Thyroid gland (tissue), 4 donors: ENCODE results near the gene AFM. TPM values are rescaled to one million over a fixed set of nuclear protein-coding genes. Genes with fewer than 3 reads are reported as not detected.

Experiments
- DNase-seq, 2 donors: peaks; one replicate each; pipeline ENCODE4 v3.0.0-alpha.2; 2019
- H3K27ac ChIP-seq, 3 donors: fragments of 200-600 bp; sonication (generic); 1 replicate in 2 of 3; 2 replicates in 1 of 3; pipeline ENCODE4 v1.5.1; 2016 to 2019; ENCODE audit warnings: mild to moderate bottlenecking in 1 of 3, moderate library complexity in 1 of 3
- H3K27me3 ChIP-seq: fragments of 200-600 bp; sonication (generic); one replicate; pipeline ENCODE4 v1.5.1; 2019
- H3K36me3 ChIP-seq, 2 donors: fragments of 200-600 bp; sonication (generic); one replicate each; pipeline ENCODE4 v1.5.1; 2016 to 2019
- H3K4me1 ChIP-seq, 2 donors: fragments of 200-600 bp; sonication (generic); one replicate each; pipeline ENCODE4 v1.5.1; 2017 to 2019
- H3K4me3 ChIP-seq, 3 donors: fragments of 200-600 bp; sonication (generic); replicated peaks in 1 of 3; 1 replicate in 2 of 3; 2 replicates in 1 of 3; pipeline ENCODE4 v1.5.1; 2016; ENCODE audit warnings: mild to moderate bottlenecking in 1 of 3
- H3K9me3 ChIP-seq: fragments of 200-600 bp; sonication (generic); one replicate; pipeline ENCODE4 v1.5.1; 2017
- POLR2A ChIP-seq, 2 donors: fragments of 450-650 bp; IDR thresholded peaks; one replicate each; pipeline ENCODE4 v1.6.1; 2017; ENCODE audit warnings: antibody characterized with exemption in 2 of 2, mild to moderate bottlenecking in 2 of 2, moderate library complexity in 1 of 2
- WGBS, 2 donors: methylation state at CpG; one replicate each; pipeline ENCODE4 v1.1.5; 2017; 5-methylcytosine and 5-hydroxymethylcytosine counted together
- intact Hi-C: fragments of 100-400 bp; cut with DNase I; formaldehyde crosslinking; loops from one replicate; pipeline ENCODE4 v1.15.1; 2023
- total RNA-seq, 4 donors: library from RNA; depleted of rRNA; stranded (reverse); fragments of >200 nt; gene quantifications; one replicate each; pipeline ENCODE4 v1.2.3, GENCODE V29; 2016
- TF ChIP-seq, protein P1 (sequence below), 6 experiments: fragments of 200-600 bp in 3 of 6; fragments of 450-650 bp in 3 of 6; sonication (generic) in 3 of 6; IDR thresholded peaks; one replicate each; pipeline ENCODE4 v1.5.1; 2016 to 2019; ENCODE audit warnings: antibody characterized with exemption in 6 of 6, mild to moderate bottlenecking in 2 of 6, inconsistent platforms in 1 of 6, moderate library complexity in 1 of 6

AFM gene
- total RNA-seq, 4 donors from 2014 or later, result not detected

DNA sequence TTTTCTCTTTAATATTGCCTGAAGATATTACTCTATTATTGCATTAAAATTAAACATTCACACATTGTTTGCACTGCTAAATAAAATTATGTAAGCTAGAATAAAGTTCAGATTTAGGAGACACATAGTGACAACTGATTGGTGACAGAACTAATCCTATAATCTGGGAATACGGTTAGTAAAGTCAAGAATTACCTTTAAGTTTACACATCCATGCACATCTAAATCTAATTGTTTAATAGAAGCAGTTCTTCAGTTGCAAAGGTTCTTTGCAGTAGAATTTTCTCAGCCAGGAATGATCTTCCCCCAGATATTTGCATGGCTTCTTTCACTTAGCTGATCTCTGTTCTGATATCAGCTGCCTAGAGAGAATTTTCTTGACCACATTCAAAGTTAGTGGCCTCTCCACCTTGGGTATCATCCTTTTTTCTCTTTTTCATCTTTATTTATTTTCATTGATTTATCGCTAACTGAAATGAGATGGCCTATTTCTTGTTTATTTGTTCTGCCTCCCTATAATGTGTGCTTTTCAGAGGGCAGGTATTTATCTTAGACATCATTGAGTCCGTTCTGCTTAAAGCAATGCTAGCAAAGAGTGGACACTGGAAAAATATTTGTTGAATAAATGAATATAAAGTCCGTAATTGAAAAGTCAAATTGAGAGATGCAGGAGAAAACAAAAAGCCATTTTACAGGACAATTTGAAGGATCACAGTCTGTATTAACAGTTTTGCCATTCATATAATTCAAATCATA lies 32.9 kb upstream of the AFM start:
- Histone ChIP-seq H3K27ac (no peak overlapping the region), H3K4me1 (no peaks in the 10 kb centered on the region), H3K9me3 (no peaks in the 10 kb centered on the region), H3K4me3 (no peak overlapping the region), H3K36me3 (no peaks in the 10 kb centered on the region), H3K27me3 (no peaks in the 10 kb centered on the region)
- TF ChIP-seq, protein P1, sequence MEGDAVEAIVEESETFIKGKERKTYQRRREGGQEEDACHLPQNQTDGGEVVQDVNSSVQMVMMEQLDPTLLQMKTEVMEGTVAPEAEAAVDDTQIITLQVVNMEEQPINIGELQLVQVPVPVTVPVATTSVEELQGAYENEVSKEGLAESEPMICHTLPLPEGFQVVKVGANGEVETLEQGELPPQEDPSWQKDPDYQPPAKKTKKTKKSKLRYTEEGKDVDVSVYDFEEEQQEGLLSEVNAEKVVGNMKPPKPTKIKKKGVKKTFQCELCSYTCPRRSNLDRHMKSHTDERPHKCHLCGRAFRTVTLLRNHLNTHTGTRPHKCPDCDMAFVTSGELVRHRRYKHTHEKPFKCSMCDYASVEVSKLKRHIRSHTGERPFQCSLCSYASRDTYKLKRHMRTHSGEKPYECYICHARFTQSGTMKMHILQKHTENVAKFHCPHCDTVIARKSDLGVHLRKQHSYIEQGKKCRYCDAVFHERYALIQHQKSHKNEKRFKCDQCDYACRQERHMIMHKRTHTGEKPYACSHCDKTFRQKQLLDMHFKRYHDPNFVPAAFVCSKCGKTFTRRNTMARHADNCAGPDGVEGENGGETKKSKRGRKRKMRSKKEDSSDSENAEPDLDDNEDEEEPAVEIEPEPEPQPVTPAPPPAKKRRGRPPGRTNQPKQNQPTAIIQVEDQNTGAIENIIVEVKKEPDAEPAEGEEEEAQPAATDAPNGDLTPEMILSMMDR (IDR thresholded peaks at IDR 0.05), result no peak
- TF ChIP-seq POLR2A (IDR thresholded peaks at IDR 0.05), result no peak
- DNase-seq, result no peak
- intact Hi-C loops, result no loop called here
- WGBS, 2 donors, result 91 to 92% methylated on average over 4 of the region's 4 CpGs

DNA sequence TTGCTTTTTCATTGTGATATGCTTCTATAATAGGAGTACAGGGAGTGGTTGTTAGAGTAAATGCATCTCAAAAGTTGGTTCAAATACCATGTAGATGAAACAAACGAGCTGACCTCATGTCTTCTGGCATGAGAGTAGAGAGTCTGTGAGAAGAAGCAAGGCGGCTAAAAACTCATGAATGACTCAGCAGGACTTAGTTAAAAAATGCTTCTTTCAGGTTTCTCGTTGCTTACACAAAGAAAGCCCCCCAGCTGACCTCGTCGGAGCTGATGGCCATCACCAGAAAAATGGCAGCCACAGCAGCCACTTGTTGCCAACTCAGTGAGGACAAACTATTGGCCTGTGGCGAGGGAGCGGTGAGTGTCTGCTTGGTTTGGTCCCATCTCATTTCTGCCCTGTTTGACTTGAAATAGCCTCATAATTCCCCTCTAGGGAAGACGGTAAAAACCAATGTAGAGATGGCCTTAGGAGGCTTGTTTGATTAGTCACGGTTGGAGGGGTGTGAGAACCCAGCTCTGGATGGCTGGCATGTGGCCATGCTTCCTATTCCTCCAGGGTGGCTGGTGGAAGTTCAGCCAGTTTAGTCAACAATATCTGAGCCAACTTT lies 31.0 kb upstream of the AFM start:
- DNase-seq, result peak; percentile 5 to 15
- H3K36me3 ChIP-seq, result no peaks in the 10 kb centered on the region
- no peaks in the 10 kb centered on the region for H3K9me3 ChIP-seq
- H3K27me3 ChIP-seq, result no peaks in the 10 kb centered on the region
- no peaks in the 10 kb centered on the region for H3K4me1 ChIP-seq
- TF ChIP-seq POLR2A (IDR thresholded peaks at IDR 0.05), result no peak
- TF ChIP-seq, protein P1 (IDR thresholded peaks at IDR 0.05), result no peak
- 48% methylated on average over 9 of the region's 9 CpGs for WGBS, 2 donors
- H3K27ac ChIP-seq, result no peak overlapping the region
- H3K4me3 ChIP-seq, result no peak overlapping the region
- intact Hi-C loops, result no loop called here

DNA sequence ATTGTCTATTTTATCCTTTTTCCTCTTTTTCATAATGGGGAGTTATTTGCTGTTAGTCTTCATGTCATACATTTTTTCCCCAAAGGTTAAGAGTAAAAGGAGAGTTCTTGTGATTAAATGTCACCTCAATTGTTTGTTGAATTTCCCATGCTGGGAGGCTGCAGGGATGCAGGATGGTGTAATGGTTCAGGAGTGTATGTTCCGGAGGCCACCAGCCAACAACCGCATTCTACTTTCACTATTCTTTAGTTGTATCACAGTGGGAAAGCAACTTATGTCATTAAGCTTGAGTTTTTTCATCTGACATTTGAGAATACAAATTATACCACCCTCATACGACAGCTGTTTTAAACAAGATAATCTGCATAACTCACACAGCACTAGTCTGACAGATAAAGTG lies 30.1 kb upstream of the AFM start:
- Histone ChIP-seq H3K4me1 (no peaks in the 10 kb centered on the region), H3K36me3 (no peaks in the 10 kb centered on the region), H3K9me3 (no peaks in the 10 kb centered on the region), H3K4me3 (no peak overlapping the region), H3K27ac (no peak overlapping the region), H3K27me3 (no peaks in the 10 kb centered on the region)
- intact Hi-C loops, result no loop called here
- TF ChIP-seq, protein P1 (IDR thresholded peaks at IDR 0.05), result no peak
- no peak for TF ChIP-seq POLR2A (IDR thresholded peaks at IDR 0.05)
- 71 to 79% methylated on average over 3 of the region's 3 CpGs for WGBS, 2 donors
- no peak for DNase-seq

DNA sequence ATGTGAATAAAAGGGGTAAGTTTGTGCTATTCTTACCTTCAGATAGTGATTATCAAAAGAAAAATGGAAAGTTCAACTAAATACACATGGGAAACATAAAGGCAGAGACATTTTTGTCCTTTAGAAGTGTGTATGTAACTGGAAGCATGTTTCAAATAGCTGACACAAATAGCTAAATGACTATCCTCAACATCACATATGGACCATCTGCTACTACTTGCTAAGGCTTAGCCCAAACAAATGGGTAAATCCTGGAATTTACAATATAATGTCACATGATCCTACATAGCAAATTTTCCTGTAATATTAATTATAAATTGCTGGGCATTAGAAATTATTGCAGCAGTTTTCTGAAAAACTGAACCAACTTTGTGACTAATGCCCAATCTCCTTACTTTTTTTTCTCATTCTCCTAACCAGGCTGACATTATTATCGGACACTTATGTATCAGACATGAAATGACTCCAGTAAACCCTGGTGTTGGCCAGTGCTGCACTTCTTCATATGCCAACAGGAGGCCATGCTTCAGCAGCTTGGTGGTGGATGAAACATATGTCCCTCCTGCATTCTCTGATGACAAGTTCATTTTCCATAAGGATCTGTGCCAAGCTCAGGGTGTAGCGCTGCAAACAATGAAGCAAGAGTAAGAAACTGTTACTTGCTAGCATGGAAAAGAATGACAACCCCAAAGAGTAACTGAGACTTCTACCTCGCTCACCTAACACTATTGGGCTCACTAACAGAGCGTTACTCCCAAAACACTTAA lies 29.4 kb upstream of the AFM start:
- Histone ChIP-seq H3K9me3 (no peaks in the 10 kb centered on the region), H3K36me3 (no peaks in the 10 kb centered on the region), H3K4me1 (no peaks in the 10 kb centered on the region), H3K27me3 (no peaks in the 10 kb centered on the region), H3K4me3 (no peak overlapping the region), H3K27ac (no peak overlapping the region)
- TF ChIP-seq, protein P1 (IDR thresholded peaks at IDR 0.05), result no peak
- TF ChIP-seq POLR2A (IDR thresholded peaks at IDR 0.05), result no peak
- no peak for DNase-seq
- WGBS, 2 donors, result 87 to 91% methylated on average over 4 of the region's 4 CpGs
- intact Hi-C loops, result no loop called here
